ENCODE measurements around the gene CASKIN1. TPM values are rescaled to one million over a fixed set of nuclear protein-coding genes. Genes with fewer than 3 reads are reported as not detected.
A peak's percentile ranks its signal among the peaks of the same experiment; 100 is the strongest.

The CASKIN1 gene
- total RNA-seq, 1 donor from 2014 or later: 1.6 TPM

GRCh38 chr16:2226245-2226793, 29.9 kb upstream of the CASKIN1 start:
- Histone ChIP-seq H3K36me3 (no peaks in the 10 kb centered on the region), H3F3A (ENCODE audit: low read depth) (peaks cover 3% of the 10 kb centered on the region), H3K27ac (no peak overlapping the region), H3K27me3 (no peaks in the 10 kb centered on the region), H3K9me3 (ENCODE audit: low read depth) (no peaks in the 10 kb centered on the region), H3K4me2 (no peak overlapping the region), H2AFZ (replicated peaks) (no peak overlapping the region), H3K79me2 (ENCODE audit: low read depth) (peaks cover 41% of the 10 kb centered on the region), H3K9ac (no peak overlapping the region), H3K4me3 (no peak overlapping the region), H3K4me1 (peaks cover 7% of the 10 kb centered on the region), H4K20me1 (ENCODE audit: low read depth) (peaks cover 34% of the 10 kb centered on the region)
- TF ChIP-seq EZH2 (IDR thresholded peaks at IDR 0.05): no peak
- no peak for TF ChIP-seq CTCF (IDR thresholded peaks at IDR 0.05)
- TF ChIP-seq EZH2phosphoT487 (IDR thresholded peaks at IDR 0.05): no peak
- Mint-ChIP-seq H3K27ac (peak overlapping the region; percentile 76), H3K36me3 (peaks cover 2% of the 10 kb centered on the region), H3K27me3 (ENCODE audit: insufficient read depth, low read depth) (peaks cover 2% of the 10 kb centered on the region), H3K4me3 (peak overlapping the region; percentile 70), H3K9me3 (no peaks in the 10 kb centered on the region), H3K4me1 (peaks cover 9% of the 10 kb centered on the region)
- no peak for DNase-seq (ENCODE audit: low spot score)

- peaks cover 12% of the 10 kb centered on the region for H3K4me1 Mint-ChIP-seq
- peaks cover 5% of the 10 kb centered on the region for H3K27me3 Mint-ChIP-seq (ENCODE audit: insufficient read depth, low read depth)
- Histone ChIP-seq H3K4me3 (peak overlapping the region; percentile 89), H2AFZ (replicated peaks) (peak overlapping the region; percentile 52), H3F3A (ENCODE audit: low read depth) (peaks cover 6% of the 10 kb centered on the region), H3K4me2 (peak overlapping the region; percentile 92), H3K4me1 (peaks cover 7% of the 10 kb centered on the region), H3K27ac (peak overlapping the region; percentile 58), H4K20me1 (ENCODE audit: low read depth) (peaks cover 30% of the 10 kb centered on the region), H3K9me3 (ENCODE audit: low read depth) (no peaks in the 10 kb centered on the region), H3K27me3 (no peaks in the 10 kb centered on the region), H3K9ac (peak overlapping the region; percentile 94), H3K36me3 (no peaks in the 10 kb centered on the region), H3K79me2 (ENCODE audit: low read depth) (peaks cover 41% of the 10 kb centered on the region)
- peak overlapping the region; percentile 87 for H3K4me3 Mint-ChIP-seq
- no peaks in the 10 kb centered on the region for H3K9me3 Mint-ChIP-seq
- TF ChIP-seq EZH2phosphoT487 (IDR thresholded peaks at IDR 0.05): no peak
- TF ChIP-seq EZH2 (IDR thresholded peaks at IDR 0.05): no peak
- TF ChIP-seq CTCF (IDR thresholded peaks at IDR 0.05): no peak
- H3K27ac Mint-ChIP-seq: no peak overlapping the region
- peak; percentile 48 for DNase-seq (ENCODE audit: low spot score)
- H3K36me3 Mint-ChIP-seq: no peaks in the 10 kb centered on the region
These were observed 27.6 kb upstream of the CASKIN1 start for GRCh38 chr16:2223942-2224486.

- Histone ChIP-seq H3K9me3 (ENCODE audit: low read depth) (no peaks in the 10 kb centered on the region), H3K27me3 (no peaks in the 10 kb centered on the region), H3F3A (ENCODE audit: low read depth) (peaks cover 6% of the 10 kb centered on the region), H3K9ac (peak within 1 kb of the TSS; percentile 94), H2AFZ (replicated peaks) (peak within 1 kb of the TSS; percentile 52), H4K20me1 (ENCODE audit: low read depth) (peaks cover 30% of the 10 kb centered on the region), H3K4me1 (peaks cover 7% of the 10 kb centered on the region), H3K4me3 (peak within 1 kb of the TSS; percentile 89), H3K4me2 (peak within 1 kb of the TSS; percentile 92), H3K79me2 (ENCODE audit: low read depth) (peaks cover 41% of the 10 kb centered on the region), H3K27ac (peak within 1 kb of the TSS; percentile 58), H3K36me3 (no peaks in the 10 kb centered on the region)
- H3K9me3 Mint-ChIP-seq: no peaks in the 10 kb centered on the region
- peaks cover 12% of the 10 kb centered on the region for H3K4me1 Mint-ChIP-seq
- H3K4me3 Mint-ChIP-seq: peak within 1 kb of the TSS; percentile 87
- H3K27me3 Mint-ChIP-seq (ENCODE audit: insufficient read depth, low read depth): peaks cover 5% of the 10 kb centered on the region
- H3K36me3 Mint-ChIP-seq: no peaks in the 10 kb centered on the region
- H3K27ac Mint-ChIP-seq: peak within 1 kb of the TSS; percentile 53
- peak; percentile 100 for DNase-seq (ENCODE audit: low spot score)
- TF ChIP-seq EZH2phosphoT487 (IDR thresholded peaks at IDR 0.05) (no peak), EZH2 (IDR thresholded peaks at IDR 0.05) (no peak), CTCF (IDR thresholded peaks at IDR 0.05) (no peak)
These were observed 27.0 kb upstream of the CASKIN1 start, which contains the start of gene E4F1 for GRCh38 chr16:2223221-2223941. Gene E4F1 (plus strand): TSS chr16:2223591. CDS start chr16:2223614, 23 bp downstream.

Measured in neural progenitor cell (in vitro differentiated cells).